ENCODE data around the gene TRPM6.

GRCh38 chr9:74847478-74848152 lies 40.1 kb downstream of the TRPM6 start:
- no peak for TF ChIP-seq CTCF (conservative IDR thresholded peaks at IDR 0.05; ENCODE audit: low read depth in 2 of 2)
- no peak for TF ChIP-seq EZH2 (IDR thresholded peaks at IDR 0.05; ENCODE audit: low read depth, unreplicated experiment)
- TF ChIP-seq CREB1 (CRISPR knock-in tag; IDR thresholded peaks at IDR 0.05; ENCODE audit: low read depth), result no peak
- TF ChIP-seq STAT1 (IDR thresholded peaks at IDR 0.05; ENCODE audit: unreplicated experiment), result no peak
- TF ChIP-seq REST (IDR thresholded peaks at IDR 0.05; ENCODE audit: unreplicated experiment), result no peak
- TF ChIP-seq POLR2AphosphoS5 (IDR thresholded peaks at IDR 0.05; ENCODE audit: low read depth), result no peak
- TF ChIP-seq ZNF114 (CRISPR knock-in tag; IDR thresholded peaks at IDR 0.05), result no peak
- TF ChIP-seq EZH2phosphoT487 (IDR thresholded peaks at IDR 0.05; ENCODE audit: unreplicated experiment), result no peak
- TF ChIP-seq ETS1 (IDR thresholded peaks at IDR 0.05), result no peak
- TF ChIP-seq NANOG (IDR thresholded peaks at IDR 0.05; ENCODE audit: borderline replicate concordance), result no peak
- no peak for TF ChIP-seq JUNB (IDR thresholded peaks at IDR 0.05; ENCODE audit: unreplicated experiment)
- no peak for TF ChIP-seq ZNF331 (CRISPR knock-in tag; IDR thresholded peaks at IDR 0.05; ENCODE audit: low read depth)
- no peak for TF ChIP-seq ZNF462 (CRISPR knock-in tag; IDR thresholded peaks at IDR 0.05)
